Measurements from ENCODE around the gene M1AP. TPM values are rescaled to one million over a fixed set of nuclear protein-coding genes. Genes with fewer than 3 reads are reported as not detected.

The M1AP gene
- total RNA-seq, 1 experiment from 2014 or later, result 7.6 TPM

- Mint-ChIP-seq H3K4me3 (no peak overlapping the region), H3K9me3 (peaks cover 5 to 10% of the 10 kb centered on the region in 2 experiments), H3K4me1 (peaks cover 27 to 31% of the 10 kb centered on the region in 2 experiments), H3K27me3 (ENCODE audit: low read depth) (peaks cover 78% of the 10 kb centered on the region), H3K36me3 (ENCODE audit: insufficient read depth in 1 of 3, low read depth in 3 of 3) (peaks cover 11 to 17% (median 15%) of the 10 kb centered on the region in 3 experiments), H3K27ac (no peak overlapping the region)
- DNase-seq, result no peak
- Histone ChIP-seq H3K23me2 (ENCODE audit: insufficient read length, low read depth, low read length, poor library complexity, severe bottlenecking) (peaks cover 20% of the 10 kb centered on the region), H3K79me2 (ENCODE audit: insufficient read depth, low read length) (no peaks in the 10 kb centered on the region), H2BK15ac (ENCODE audit: low read depth, low read length) (no peak overlapping the region), H2BK5ac (ENCODE audit: insufficient read length, low read length) (no peak overlapping the region), H3K23ac (ENCODE audit: insufficient read length, low read depth, low read length) (no peak overlapping the region), H2BK12ac (ENCODE audit: insufficient read length, low read depth, low read length) (no peak overlapping the region), H3K79me1 (ENCODE audit: insufficient read depth, low read depth, low read length, poor library complexity, severe bottlenecking) (no peaks in the 10 kb centered on the region), H4K20me1 (ENCODE audit: control insufficient read depth, insufficient read depth, insufficient read length) (no peaks in the 10 kb centered on the region), H3K4me1 (ENCODE audit: insufficient read depth, low read length) (peaks cover 3% of the 10 kb centered on the region; the same call in 1 of the 2 replicates), H2BK20ac (ENCODE audit: low read depth, low read length, poor library complexity, severe bottlenecking) (no peak overlapping the region), H4K8ac (replicated peaks; ENCODE audit: insufficient read length, low read depth, low read length) (no peak overlapping the region), H2BK120ac (ENCODE audit: low read depth, low read length, poor library complexity, severe bottlenecking) (no peak overlapping the region), H2AFZ (ENCODE audit: low read length) (no peak overlapping the region), H3K9me3 (ENCODE audit: control insufficient read depth, low read depth, low read length) (no peaks in the 10 kb centered on the region), H3K18ac (ENCODE audit: insufficient read length, low read depth, low read length) (no peak overlapping the region), H3K4me2 (ENCODE audit: insufficient read depth, insufficient read length, low read length) (no peak overlapping the region), H3K27ac (ENCODE audit: insufficient read length, low read depth, low read length) (no peak overlapping the region), H3K4ac (ENCODE audit: low read depth, low read length) (no peak overlapping the region), H3K56ac (ENCODE audit: insufficient read length, low read depth, low read length) (no peak overlapping the region), H4K5ac (ENCODE audit: insufficient read length, low read depth, low read length) (no peak overlapping the region), H3T11ph (ENCODE audit: low read length) (no peak overlapping the region), H2AK5ac (ENCODE audit: insufficient read length, low read length) (no peak overlapping the region), H3K9ac (ENCODE audit: extremely low read depth, insufficient read length, low read length) (no peak overlapping the region), H3K14ac (ENCODE audit: insufficient read depth, low read length) (no peak overlapping the region), H3K27me3 (ENCODE audit: insufficient read depth, low read length) (peaks cover 53% of the 10 kb centered on the region), H4K91ac (ENCODE audit: insufficient read length, low read depth, low read length) (no peak overlapping the region)
- no CpG with 5 or more reads among the region's 4 CpGs for WGBS (ENCODE audit: extremely low coverage, insufficient read length, low lambda C conversion rate)
- TF ChIP-seq, protein P1, sequence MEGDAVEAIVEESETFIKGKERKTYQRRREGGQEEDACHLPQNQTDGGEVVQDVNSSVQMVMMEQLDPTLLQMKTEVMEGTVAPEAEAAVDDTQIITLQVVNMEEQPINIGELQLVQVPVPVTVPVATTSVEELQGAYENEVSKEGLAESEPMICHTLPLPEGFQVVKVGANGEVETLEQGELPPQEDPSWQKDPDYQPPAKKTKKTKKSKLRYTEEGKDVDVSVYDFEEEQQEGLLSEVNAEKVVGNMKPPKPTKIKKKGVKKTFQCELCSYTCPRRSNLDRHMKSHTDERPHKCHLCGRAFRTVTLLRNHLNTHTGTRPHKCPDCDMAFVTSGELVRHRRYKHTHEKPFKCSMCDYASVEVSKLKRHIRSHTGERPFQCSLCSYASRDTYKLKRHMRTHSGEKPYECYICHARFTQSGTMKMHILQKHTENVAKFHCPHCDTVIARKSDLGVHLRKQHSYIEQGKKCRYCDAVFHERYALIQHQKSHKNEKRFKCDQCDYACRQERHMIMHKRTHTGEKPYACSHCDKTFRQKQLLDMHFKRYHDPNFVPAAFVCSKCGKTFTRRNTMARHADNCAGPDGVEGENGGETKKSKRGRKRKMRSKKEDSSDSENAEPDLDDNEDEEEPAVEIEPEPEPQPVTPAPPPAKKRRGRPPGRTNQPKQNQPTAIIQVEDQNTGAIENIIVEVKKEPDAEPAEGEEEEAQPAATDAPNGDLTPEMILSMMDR (conservative IDR thresholded peaks at IDR 0.05), result no peak
These were observed 137.9 kb downstream of the M1AP start for GRCh38 chr2:74510272-74510671.
